AG09319 (cell line): ENCODE results near the gene MLXIP.

Source experiments
- DNase-seq: peaks from one replicate; pipeline ENCODE4 v3.0.0-alpha.2; 2010; ENCODE audit warnings: low read depth; ENCODE audit errors: extremely low read depth
- CTCF ChIP-seq: IDR thresholded peaks from 2 replicates; pipeline ENCODE4 v1.5.1; 2011; ENCODE audit warnings: low read depth, mild to moderate bottlenecking, inconsistent platforms, low read length, moderate library complexity

The MLXIP gene

GRCh38 chr12:122133192-122133950, 54.8 kb downstream of the MLXIP start:
- no peak for DNase-seq

GRCh38 chr12:122135437-122136031, 57.0 kb downstream of the MLXIP start:
- TF ChIP-seq CTCF: no peak
- no peak for DNase-seq

More at GRCh38 chr12:122133192-122133950, 54.8 kb downstream of the MLXIP start:
- TF ChIP-seq CTCF: no peak

GRCh38 chr12:122137229-122137628, 58.7 kb downstream of the MLXIP start:
- no peak for DNase-seq

GRCh38 chr12:122137681-122138080, 59.1 kb downstream of the MLXIP start:
- no peak for DNase-seq

More at GRCh38 chr12:122137229-122137628, 58.7 kb downstream of the MLXIP start:
- TF ChIP-seq CTCF: no peak

GRCh38 chr12:122138181-122138580, 59.6 kb downstream of the MLXIP start:
- no peak for TF ChIP-seq CTCF
- DNase-seq: no peak

More at GRCh38 chr12:122137681-122138080, 59.1 kb downstream of the MLXIP start:
- no peak for TF ChIP-seq CTCF

- TF ChIP-seq CTCF: no peak
- DNase-seq: no peak
Measured at GRCh38 chr12:122138616-122139015, 60.1 kb downstream of the MLXIP start.

- no peak for TF ChIP-seq CTCF
Measured at GRCh38 chr12:122139266-122139665, 60.7 kb downstream of the MLXIP start.

More at GRCh38 chr12:122139266-122139665, 60.7 kb downstream of the MLXIP start:
- DNase-seq: no peak
